Uterus (tissue), 2 donors: ENCODE measurements around the gene PITRM1.

Experiments used
- POLR2A ChIP-seq, 2 donors: fragments of 450-650 bp; IDR thresholded peaks; one replicate each; pipeline ENCODE4 v1.6.1; 2016; ENCODE audit warnings: antibody characterized with exemption in 2 of 2, mild to moderate bottlenecking in 1 of 2, moderate library complexity in 1 of 2
- TF ChIP-seq, protein P1 (sequence below), 4 experiments: fragments of 200-600 bp in 2 of 4; fragments of 450-650 bp in 2 of 4; sonication (generic) in 2 of 4; IDR thresholded peaks; one replicate each; pipeline ENCODE4 v1.5.1; 2016 to 2019; ENCODE audit warnings: antibody characterized with exemption in 4 of 4, mild to moderate bottlenecking in 2 of 4, moderate library complexity in 1 of 4

GRCh38 chr10:3163879-3164278 lies 8.7 kb downstream of the PITRM1 start:
- TF ChIP-seq, protein P1, sequence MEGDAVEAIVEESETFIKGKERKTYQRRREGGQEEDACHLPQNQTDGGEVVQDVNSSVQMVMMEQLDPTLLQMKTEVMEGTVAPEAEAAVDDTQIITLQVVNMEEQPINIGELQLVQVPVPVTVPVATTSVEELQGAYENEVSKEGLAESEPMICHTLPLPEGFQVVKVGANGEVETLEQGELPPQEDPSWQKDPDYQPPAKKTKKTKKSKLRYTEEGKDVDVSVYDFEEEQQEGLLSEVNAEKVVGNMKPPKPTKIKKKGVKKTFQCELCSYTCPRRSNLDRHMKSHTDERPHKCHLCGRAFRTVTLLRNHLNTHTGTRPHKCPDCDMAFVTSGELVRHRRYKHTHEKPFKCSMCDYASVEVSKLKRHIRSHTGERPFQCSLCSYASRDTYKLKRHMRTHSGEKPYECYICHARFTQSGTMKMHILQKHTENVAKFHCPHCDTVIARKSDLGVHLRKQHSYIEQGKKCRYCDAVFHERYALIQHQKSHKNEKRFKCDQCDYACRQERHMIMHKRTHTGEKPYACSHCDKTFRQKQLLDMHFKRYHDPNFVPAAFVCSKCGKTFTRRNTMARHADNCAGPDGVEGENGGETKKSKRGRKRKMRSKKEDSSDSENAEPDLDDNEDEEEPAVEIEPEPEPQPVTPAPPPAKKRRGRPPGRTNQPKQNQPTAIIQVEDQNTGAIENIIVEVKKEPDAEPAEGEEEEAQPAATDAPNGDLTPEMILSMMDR (IDR thresholded peaks at IDR 0.05), result no peak
- no peak for TF ChIP-seq POLR2A (IDR thresholded peaks at IDR 0.05)
